ENCODE results near the gene KCNK15.
A peak's percentile ranks its signal among the peaks of the same experiment; 100 is the strongest.

Gene KCNK15

DNA sequence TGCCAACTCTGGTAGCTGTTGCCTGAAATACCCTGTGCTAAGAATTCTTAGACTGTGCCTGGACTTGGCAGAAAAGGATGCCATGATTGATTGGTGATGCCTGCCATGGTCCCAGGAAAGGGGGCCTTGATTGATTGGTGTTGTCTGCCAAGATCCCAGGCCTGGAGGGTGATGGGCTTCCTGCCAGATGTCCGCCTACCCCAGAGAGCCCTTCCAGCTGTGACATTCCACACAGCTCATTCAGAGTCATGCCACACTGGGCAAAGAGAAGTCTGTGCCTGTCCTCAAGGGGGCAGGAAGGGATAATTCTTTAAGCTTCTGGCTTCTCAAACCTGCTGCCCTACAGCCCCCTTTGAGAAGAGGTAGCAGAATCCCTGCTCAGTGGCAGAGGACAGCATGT, 40.1 kb downstream of the KCNK15 start:
- no peak for TF ChIP-seq EZH2phosphoT487 (IDR thresholded peaks at IDR 0.05; ENCODE audit: low read depth)
- TF ChIP-seq, protein P1, sequence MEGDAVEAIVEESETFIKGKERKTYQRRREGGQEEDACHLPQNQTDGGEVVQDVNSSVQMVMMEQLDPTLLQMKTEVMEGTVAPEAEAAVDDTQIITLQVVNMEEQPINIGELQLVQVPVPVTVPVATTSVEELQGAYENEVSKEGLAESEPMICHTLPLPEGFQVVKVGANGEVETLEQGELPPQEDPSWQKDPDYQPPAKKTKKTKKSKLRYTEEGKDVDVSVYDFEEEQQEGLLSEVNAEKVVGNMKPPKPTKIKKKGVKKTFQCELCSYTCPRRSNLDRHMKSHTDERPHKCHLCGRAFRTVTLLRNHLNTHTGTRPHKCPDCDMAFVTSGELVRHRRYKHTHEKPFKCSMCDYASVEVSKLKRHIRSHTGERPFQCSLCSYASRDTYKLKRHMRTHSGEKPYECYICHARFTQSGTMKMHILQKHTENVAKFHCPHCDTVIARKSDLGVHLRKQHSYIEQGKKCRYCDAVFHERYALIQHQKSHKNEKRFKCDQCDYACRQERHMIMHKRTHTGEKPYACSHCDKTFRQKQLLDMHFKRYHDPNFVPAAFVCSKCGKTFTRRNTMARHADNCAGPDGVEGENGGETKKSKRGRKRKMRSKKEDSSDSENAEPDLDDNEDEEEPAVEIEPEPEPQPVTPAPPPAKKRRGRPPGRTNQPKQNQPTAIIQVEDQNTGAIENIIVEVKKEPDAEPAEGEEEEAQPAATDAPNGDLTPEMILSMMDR (IDR thresholded peaks at IDR 0.05; ENCODE audit: low read depth, low read length) = 0 out of 2 replicates have a peak, but pooled peaks have one; percentile 4
- Histone ChIP-seq H4K20me1 (ENCODE audit: insufficient read depth, low read length) (no peaks in the 10 kb centered on the region), H3K9ac (ENCODE audit: low read length) (no peak overlapping the region), H3K27ac (ENCODE audit: low read length) (no peak overlapping the region), H2AFZ (ENCODE audit: low read depth, low read length) (no peak overlapping the region), H3K4me2 (ENCODE audit: low read length) (no peak overlapping the region), H3K36me3 (replicated peaks; ENCODE audit: low read depth, low read length) (no peaks in the 10 kb centered on the region), H3K4me1 (ENCODE audit: low read length) (no peaks in the 10 kb centered on the region), H3K27me3 (ENCODE audit: low read depth, low read length) (peaks cover 66% of the 10 kb centered on the region), H3K9me3 (ENCODE audit: insufficient read depth, low read length) (no peaks in the 10 kb centered on the region), H3K79me2 (ENCODE audit: low read length) (no peaks in the 10 kb centered on the region), H3K4me3 (ENCODE audit: low read length) (no peak overlapping the region)

DNA sequence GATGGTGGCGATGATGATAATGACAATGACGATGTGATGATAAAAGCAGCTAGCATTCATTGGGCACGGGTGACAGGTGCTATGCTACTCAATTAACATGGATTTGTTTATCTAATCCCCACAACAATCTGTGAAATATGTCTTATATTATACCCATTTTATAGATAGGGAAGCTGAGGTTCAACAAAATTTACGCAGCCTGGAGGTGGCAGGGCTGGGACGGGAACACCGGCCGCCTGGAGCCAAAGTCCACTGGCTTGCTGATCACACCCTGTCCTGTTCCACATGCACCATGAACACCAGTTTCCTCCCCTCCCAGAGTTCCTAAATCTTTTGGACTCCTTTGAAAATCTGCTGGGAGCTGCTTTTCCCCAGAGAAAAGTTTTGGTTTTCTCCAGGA, 41.6 kb downstream of the KCNK15 start:
- no peak overlapping the region for H3K27ac ChIP-seq (ENCODE audit: low read length)
- no peak overlapping the region for H3K9ac ChIP-seq (ENCODE audit: low read length)
- no peaks in the 10 kb centered on the region for H3K79me2 ChIP-seq (ENCODE audit: low read length)
- no peaks in the 10 kb centered on the region for H4K20me1 ChIP-seq (ENCODE audit: insufficient read depth, low read length)
- no peak overlapping the region for H2AFZ ChIP-seq (ENCODE audit: low read depth, low read length)
- H3K4me2 ChIP-seq (ENCODE audit: low read length) = no peak overlapping the region
- no peak overlapping the region for H3K4me3 ChIP-seq (ENCODE audit: low read length)
- no peaks in the 10 kb centered on the region for H3K4me1 ChIP-seq (ENCODE audit: low read length)
- TF ChIP-seq, protein P1 (IDR thresholded peaks at IDR 0.05; ENCODE audit: low read depth, low read length) = no peak
- TF ChIP-seq EZH2phosphoT487 (IDR thresholded peaks at IDR 0.05; ENCODE audit: low read depth) = no peak
- H3K9me3 ChIP-seq (ENCODE audit: insufficient read depth, low read length) = no peaks in the 10 kb centered on the region
- no peaks in the 10 kb centered on the region for H3K36me3 ChIP-seq (replicated peaks; ENCODE audit: low read depth, low read length)
- peaks cover 60% of the 10 kb centered on the region for H3K27me3 ChIP-seq (ENCODE audit: low read depth, low read length)

DNA sequence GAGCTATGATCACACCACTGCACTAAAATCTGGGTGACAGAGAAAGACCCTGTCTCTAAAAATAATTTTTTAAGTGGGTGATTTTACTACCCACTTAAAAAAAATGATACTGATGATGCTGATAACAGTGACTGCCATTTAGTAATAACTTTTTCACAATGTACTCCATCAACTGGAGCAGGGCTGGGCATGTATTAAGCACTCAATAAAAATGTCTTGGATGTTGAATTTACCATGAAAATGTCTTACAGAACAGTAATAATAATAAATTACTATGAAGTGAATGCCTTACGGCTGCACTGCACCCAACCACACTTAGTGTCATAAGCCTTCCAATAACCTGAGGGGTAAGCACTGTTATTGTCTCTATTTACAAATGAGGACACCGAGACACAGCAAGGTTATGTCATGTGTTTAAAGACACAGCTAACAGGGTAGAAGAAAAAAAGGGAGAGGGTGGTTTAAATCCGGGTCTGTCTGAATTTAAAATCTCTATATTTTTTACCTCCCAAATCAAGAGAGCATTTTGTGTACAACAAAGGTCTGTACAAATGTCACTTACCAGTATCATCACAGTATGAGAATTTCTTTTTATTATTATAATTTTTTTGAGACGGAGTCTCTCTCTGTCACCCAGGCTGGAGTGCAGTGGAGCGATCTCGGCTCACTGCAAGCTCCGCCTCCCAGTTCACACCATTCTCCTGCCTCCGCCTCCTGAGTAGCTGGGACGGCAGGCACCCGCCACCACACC, 43.2 kb downstream of the KCNK15 start:
- no peak overlapping the region for H3K9ac ChIP-seq (ENCODE audit: low read length)
- no peaks in the 10 kb centered on the region for H3K9me3 ChIP-seq (ENCODE audit: insufficient read depth, low read length)
- TF ChIP-seq, protein P1 (IDR thresholded peaks at IDR 0.05; ENCODE audit: low read depth, low read length) = no peak
- TF ChIP-seq EZH2phosphoT487 (IDR thresholded peaks at IDR 0.05; ENCODE audit: low read depth) = no peak
- H3K27ac ChIP-seq (ENCODE audit: low read length) = no peak overlapping the region
- H3K36me3 ChIP-seq (replicated peaks; ENCODE audit: low read depth, low read length) = no peaks in the 10 kb centered on the region
- H3K4me2 ChIP-seq (ENCODE audit: low read length) = no peak overlapping the region
- H3K4me3 ChIP-seq (ENCODE audit: low read length) = no peak overlapping the region
- peaks cover 48% of the 10 kb centered on the region for H3K27me3 ChIP-seq (ENCODE audit: low read depth, low read length)
- H3K4me1 ChIP-seq (ENCODE audit: low read length) = no peaks in the 10 kb centered on the region
- H3K79me2 ChIP-seq (ENCODE audit: low read length) = no peaks in the 10 kb centered on the region
- H2AFZ ChIP-seq (ENCODE audit: low read depth, low read length) = no peak overlapping the region
- no peaks in the 10 kb centered on the region for H4K20me1 ChIP-seq (ENCODE audit: insufficient read depth, low read length)

DNA sequence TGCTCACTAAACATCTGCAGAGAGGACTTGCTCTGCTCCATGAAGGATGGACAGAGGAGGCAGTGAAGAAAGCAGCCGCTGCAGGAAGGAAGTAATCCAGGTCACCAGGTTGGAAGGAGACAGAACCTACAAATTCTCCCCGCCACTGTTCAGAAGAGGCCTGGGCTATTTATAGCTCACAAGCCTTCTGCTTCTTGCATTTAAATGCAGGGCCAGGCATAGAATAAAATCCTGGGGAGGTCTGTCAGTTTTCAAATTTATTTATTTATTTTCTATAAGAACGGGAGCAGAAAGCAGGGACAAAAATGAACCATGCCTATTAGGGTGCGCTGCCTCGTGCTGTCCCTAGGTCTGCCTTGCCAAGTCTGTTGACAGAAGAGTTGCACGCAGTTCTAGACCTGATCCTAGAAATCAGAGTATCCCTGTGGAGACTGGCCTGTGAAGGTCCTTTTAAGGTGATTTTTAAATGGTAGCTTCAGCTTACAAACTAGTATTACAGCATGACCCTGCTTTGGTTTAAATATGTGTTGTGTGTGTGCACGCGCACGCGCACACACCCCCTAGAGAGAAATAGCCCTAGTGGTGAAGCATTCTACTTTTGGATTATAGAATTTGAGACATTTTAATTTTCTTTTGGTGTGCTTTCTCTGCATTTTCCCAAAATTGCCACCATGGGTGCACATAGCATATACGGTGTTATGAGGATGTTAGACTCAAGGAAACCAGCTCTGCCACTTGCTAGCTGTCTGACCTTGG, 45.2 kb downstream of the KCNK15 start:
- no peaks in the 10 kb centered on the region for H3K9me3 ChIP-seq (ENCODE audit: insufficient read depth, low read length)
- H3K27ac ChIP-seq (ENCODE audit: low read length) = no peak overlapping the region
- H3K79me2 ChIP-seq (ENCODE audit: low read length) = no peaks in the 10 kb centered on the region
- H3K4me1 ChIP-seq (ENCODE audit: low read length) = no peaks in the 10 kb centered on the region
- TF ChIP-seq, protein P1 (IDR thresholded peaks at IDR 0.05; ENCODE audit: low read depth, low read length) = no peak
- TF ChIP-seq EZH2phosphoT487 (IDR thresholded peaks at IDR 0.05; ENCODE audit: low read depth) = no peak
- no peak overlapping the region for H3K9ac ChIP-seq (ENCODE audit: low read length)
- no peak overlapping the region for H3K4me2 ChIP-seq (ENCODE audit: low read length)
- H3K4me3 ChIP-seq (ENCODE audit: low read length) = no peak overlapping the region
- no peaks in the 10 kb centered on the region for H4K20me1 ChIP-seq (ENCODE audit: insufficient read depth, low read length)
- peaks cover 36% of the 10 kb centered on the region for H3K27me3 ChIP-seq (ENCODE audit: low read depth, low read length)
- H2AFZ ChIP-seq (ENCODE audit: low read depth, low read length) = no peak overlapping the region
- no peaks in the 10 kb centered on the region for H3K36me3 ChIP-seq (replicated peaks; ENCODE audit: low read depth, low read length)

Measured in OCI-LY3 (cell line).